Prostate gland (tissue), 2 donors: ENCODE results near the gene CLDND2. TPM values are rescaled to one million over a fixed set of nuclear protein-coding genes. Genes with fewer than 3 reads are reported as not detected.

ENCODE experiments used
- DNase-seq: peaks from one replicate; pipeline ENCODE4 v3.0.0-alpha.2; 2019; ENCODE audit warnings: low spot score
- H3K27ac ChIP-seq, 2 donors: fragments of 200-600 bp; sonication (generic); 2 replicates each; pipeline ENCODE4 v1.5.1; 2017 to 2019
- H3K27me3 ChIP-seq: fragments of 200-600 bp; sonication (generic); replicated peaks from 2 replicates; pipeline ENCODE4 v1.5.1; 2019; ENCODE audit not compliant: insufficient read depth
- H3K36me3 ChIP-seq, 2 donors: fragments of 200-600 bp; sonication (generic); 1 replicate in 1 of 2; 2 replicates in 1 of 2; pipeline versions ENCODE4 v1.5.1 to v1.8.1; 2017 to 2019
- H3K4me1 ChIP-seq: fragments of 200-600 bp; sonication (generic); replicated peaks from 2 replicates; pipeline ENCODE4 v1.5.1; 2019
- H3K4me3 ChIP-seq, 2 donors: fragments of 200-600 bp; sonication (generic); 2 replicates each; pipeline ENCODE4 v1.5.1; 2017 to 2019
- H3K9me3 ChIP-seq: fragments of 200-600 bp; sonication (generic); 2 replicates; pipeline ENCODE4 v1.5.1; 2017
- POLR2A ChIP-seq: fragments of 450-650 bp; IDR thresholded peaks from one replicate; pipeline ENCODE4 v1.6.1; 2016; ENCODE audit warnings: antibody characterized with exemption, mild to moderate bottlenecking
- POLR2AphosphoS5 ChIP-seq: sonication (generic); formaldehyde crosslinking; IDR thresholded peaks from one replicate; pipeline ENCODE4 v1.6.1; 2017; ENCODE audit warnings: antibody characterized with exemption
- WGBS: methylation state at CpG from one replicate; pipeline ENCODE4 v1.1.5; 2018; 5-methylcytosine and 5-hydroxymethylcytosine counted together
- intact Hi-C: fragments of 100-400 bp; cut with DNase I; formaldehyde crosslinking; loops from one replicate; pipeline ENCODE4 v1.14.2; 2022
- total RNA-seq, 2 donors: library from RNA; depleted of rRNA; stranded (reverse); fragments of >200 nt; gene quantifications; one replicate each; pipeline ENCODE4 v1.1.0, GENCODE V29; 2016
- TF ChIP-seq, protein P1 (sequence below), 4 experiments: fragments of 200-600 bp in 2 of 4; fragments of 450-650 bp in 2 of 4; sonication (generic) in 2 of 4; IDR thresholded peaks; 1 replicate in 3 of 4; 2 replicates in 1 of 4; pipeline ENCODE4 v1.5.1; 2016 to 2019; ENCODE audit warnings: antibody characterized with exemption in 4 of 4, mild to moderate bottlenecking in 2 of 4, moderate library complexity in 2 of 4

CLDND2 gene
- total RNA-seq, 2 donors from 2014 or later: 4.2 TPM; not detected in 1

DNA sequence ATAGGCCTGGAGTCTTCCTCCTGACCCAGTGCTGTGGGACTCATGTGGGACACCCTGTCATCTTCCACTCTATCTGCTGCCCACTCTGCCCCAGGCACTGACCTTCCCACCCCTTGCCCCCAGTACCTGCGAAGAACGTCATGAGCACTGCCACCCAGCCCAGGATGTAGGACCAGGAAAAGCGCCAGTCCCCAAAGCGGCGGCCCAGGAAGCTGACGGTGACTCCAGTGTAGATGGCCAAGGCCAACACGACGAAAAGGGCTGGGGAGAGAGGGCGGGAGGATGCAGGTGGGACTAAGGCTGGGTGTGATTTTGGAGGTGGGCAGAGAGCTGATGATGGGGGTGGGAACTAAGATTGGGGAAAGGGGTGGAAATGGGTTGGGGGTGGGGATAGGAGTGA lies 11.6 kb upstream of the CLDND2 start:
- 93% methylated on average over 9 of the region's 9 CpGs for WGBS
- Histone ChIP-seq H3K27me3 (no peaks in the 10 kb centered on the region), H3K9me3 (no peaks in the 10 kb centered on the region), H3K27ac (no peak overlapping the region), H3K4me3 (no peak overlapping the region), H3K36me3 (no peaks in the 10 kb centered on the region), H3K4me1 (no peaks in the 10 kb centered on the region)
- TF ChIP-seq, protein P1, sequence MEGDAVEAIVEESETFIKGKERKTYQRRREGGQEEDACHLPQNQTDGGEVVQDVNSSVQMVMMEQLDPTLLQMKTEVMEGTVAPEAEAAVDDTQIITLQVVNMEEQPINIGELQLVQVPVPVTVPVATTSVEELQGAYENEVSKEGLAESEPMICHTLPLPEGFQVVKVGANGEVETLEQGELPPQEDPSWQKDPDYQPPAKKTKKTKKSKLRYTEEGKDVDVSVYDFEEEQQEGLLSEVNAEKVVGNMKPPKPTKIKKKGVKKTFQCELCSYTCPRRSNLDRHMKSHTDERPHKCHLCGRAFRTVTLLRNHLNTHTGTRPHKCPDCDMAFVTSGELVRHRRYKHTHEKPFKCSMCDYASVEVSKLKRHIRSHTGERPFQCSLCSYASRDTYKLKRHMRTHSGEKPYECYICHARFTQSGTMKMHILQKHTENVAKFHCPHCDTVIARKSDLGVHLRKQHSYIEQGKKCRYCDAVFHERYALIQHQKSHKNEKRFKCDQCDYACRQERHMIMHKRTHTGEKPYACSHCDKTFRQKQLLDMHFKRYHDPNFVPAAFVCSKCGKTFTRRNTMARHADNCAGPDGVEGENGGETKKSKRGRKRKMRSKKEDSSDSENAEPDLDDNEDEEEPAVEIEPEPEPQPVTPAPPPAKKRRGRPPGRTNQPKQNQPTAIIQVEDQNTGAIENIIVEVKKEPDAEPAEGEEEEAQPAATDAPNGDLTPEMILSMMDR (IDR thresholded peaks at IDR 0.05): no peak
- TF ChIP-seq POLR2A (no peak), POLR2AphosphoS5 (no peak)
- intact Hi-C loops: no loop called here
- DNase-seq: no peak

DNA sequence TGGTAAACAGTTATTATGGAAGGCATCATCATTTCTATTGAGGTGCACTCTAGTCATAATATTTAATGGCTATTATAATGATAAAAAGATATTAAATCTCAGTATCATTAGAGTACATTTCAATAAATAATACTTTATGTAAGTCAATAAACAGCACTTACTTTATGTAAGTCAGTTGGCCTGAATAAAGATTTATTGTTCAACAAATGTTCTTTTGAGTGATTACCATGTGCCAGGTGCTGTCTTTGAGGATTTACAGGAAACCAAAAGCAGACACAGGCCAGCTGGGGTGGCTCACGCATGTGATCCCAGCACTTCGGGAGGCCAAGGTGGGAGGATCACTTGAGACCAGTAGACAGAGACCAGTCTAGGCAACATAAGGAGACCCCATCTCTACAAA lies 8.6 kb upstream of the CLDND2 start:
- no peak for DNase-seq
- WGBS: 86% methylated on average over 2 of the region's 2 CpGs
- TF ChIP-seq POLR2AphosphoS5 (no peak), POLR2A (no peak)
- TF ChIP-seq, protein P1 (IDR thresholded peaks at IDR 0.05): no peak
- no peak overlapping the region for H3K27ac ChIP-seq
- intact Hi-C loops: no loop called here
- H3K4me3 ChIP-seq: no peak overlapping the region
- no peaks in the 10 kb centered on the region for H3K4me1 ChIP-seq
- no peaks in the 10 kb centered on the region for H3K27me3 ChIP-seq
- H3K9me3 ChIP-seq: no peaks in the 10 kb centered on the region
- H3K36me3 ChIP-seq: no peaks in the 10 kb centered on the region

DNA sequence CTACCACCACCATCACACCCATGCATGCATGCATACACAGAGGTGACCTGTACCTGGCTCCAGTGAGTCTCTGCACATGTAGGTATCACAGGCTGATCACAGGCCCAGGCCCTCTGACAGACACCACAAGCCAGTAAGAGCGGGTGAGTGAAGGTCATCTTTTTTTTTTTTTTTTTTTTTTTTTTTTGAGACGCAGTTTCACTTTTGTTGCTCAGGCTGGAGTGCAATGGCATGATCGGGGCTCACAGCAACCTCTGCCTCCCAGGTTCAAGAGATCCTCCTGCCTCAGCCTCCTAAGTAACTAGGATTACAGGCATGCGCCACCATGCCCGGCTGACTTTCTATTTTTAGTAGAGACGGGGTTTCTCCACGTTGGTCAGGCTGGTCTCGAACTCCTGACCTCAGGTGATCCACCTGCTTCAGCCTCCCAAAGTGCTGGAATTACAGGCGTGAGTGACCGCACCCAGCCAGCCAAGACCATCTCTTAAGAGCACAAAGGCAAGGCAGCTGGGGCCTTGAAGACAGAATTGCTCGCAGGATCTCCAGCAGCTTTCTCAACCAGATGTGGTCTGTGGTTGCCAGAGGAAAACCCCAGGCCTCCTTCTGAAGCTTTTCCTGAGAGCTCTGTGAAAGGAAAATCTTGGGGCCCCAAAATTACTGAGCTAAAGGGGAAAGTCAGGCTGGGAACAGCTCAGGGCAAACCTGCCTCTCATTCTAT lies 6.9 kb upstream of the CLDND2 start:
- Histone ChIP-seq H3K27me3 (no peaks in the 10 kb centered on the region), H3K9me3 (no peaks in the 10 kb centered on the region), H3K36me3 (no peaks in the 10 kb centered on the region), H3K27ac (no peak overlapping the region), H3K4me1 (no peaks in the 10 kb centered on the region), H3K4me3 (no peak overlapping the region)
- DNase-seq: no peak
- intact Hi-C loops: no loop called here
- TF ChIP-seq, protein P1 (IDR thresholded peaks at IDR 0.05): no peak
- TF ChIP-seq POLR2AphosphoS5: no peak
- TF ChIP-seq POLR2A: no peak
- WGBS: 69% methylated on average over 11 of the region's 11 CpGs

DNA sequence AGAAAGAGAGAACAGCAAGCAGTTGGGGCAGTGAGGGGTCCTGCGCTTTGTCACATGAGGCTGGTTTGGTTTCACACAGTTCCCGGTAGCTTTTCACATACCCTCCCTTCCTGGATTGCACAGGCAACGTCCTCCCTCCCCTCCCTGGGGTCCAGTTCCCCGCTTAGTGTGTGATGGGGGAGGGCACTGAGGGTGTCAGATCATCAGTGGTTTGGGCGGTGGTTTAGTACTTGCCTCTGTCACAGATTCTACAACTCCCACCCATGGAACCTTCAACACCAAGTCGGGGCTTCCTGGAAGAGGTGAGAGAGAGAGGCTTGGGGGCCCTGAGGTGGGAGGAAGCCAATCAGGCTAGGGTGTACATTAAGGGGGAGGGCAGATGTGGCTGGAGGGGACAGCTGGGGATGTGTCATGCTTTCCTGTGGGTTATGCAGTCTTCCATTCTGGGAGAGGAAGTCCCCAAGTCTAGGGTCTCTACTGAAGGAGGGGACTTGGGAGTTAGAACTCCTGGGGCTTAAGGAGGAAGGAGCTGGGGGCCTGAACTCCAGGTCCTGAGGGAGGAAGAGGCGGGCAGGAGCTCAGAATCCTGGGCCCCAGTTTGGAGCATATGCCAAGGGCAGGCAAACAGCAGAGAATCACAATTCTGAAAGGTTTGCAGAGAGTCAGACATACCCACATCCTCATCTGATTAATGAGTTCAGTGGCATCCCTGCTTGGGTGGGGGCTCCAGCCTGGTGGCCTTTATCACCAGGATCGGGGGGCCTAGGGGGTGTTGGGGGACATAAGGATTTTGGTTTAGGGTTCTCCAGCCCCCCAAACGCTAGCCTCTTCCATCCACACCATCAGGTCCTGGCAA lies 4.1 kb upstream of the CLDND2 start, which contains the start of gene NKG7:
Gene NKG7, minus strand, starts transcription at position 6 of the 856 bp plus-strand sequence. CDS start 119 bp downstream, outside the sequence.
- no peaks in the 10 kb centered on the region for H3K4me1 ChIP-seq
- no peaks in the 10 kb centered on the region for H3K27me3 ChIP-seq
- no peak for DNase-seq
- H3K36me3 ChIP-seq: no peaks in the 10 kb centered on the region
- H3K4me3 ChIP-seq: no peak within 1 kb of the TSS
- 36% methylated on average over 9 of the region's 9 CpGs for WGBS
- TF ChIP-seq, protein P1 (IDR thresholded peaks at IDR 0.05): no peak
- TF ChIP-seq POLR2A (no peak), POLR2AphosphoS5 (no peak)
- H3K27ac ChIP-seq: no peak within 1 kb of the TSS
- no peaks in the 10 kb centered on the region for H3K9me3 ChIP-seq
- intact Hi-C loops: no loop called here
